Endothelial cell of umbilical vein (primary cell): ENCODE data around the gene CRELD1. TPM values are rescaled to one million over a fixed set of nuclear protein-coding genes. Genes with fewer than 3 reads are reported as not detected.

Experiments
- BruUV-seq: library from RNA; stranded (reverse); fragments of 400-500 nt; replicated peaks from 2 replicates; lab custom pipeline; 2021; lab: Mats Ljungman, UMichigan
- CTCF ChIA-PET: fragments of 300-600, 350-600 bp; sonication (Branson Sonifier 250); formaldehyde crosslinking; loops from one replicate; lab custom pipeline; 2021; ENCODE audit warnings: antibody characterized with exemption, inconsistent platforms; lab: Charles Lee
- POLR2A ChIA-PET: fragments of 300-600, 350-600 bp; sonication (Branson Sonifier 250); formaldehyde crosslinking; loops from one replicate; lab custom pipeline; 2021; ENCODE audit warnings: antibody characterized with exemption, inconsistent platforms; lab: Charles Lee
- DNase-seq: peaks from one replicate; pipeline ENCODE4 v3.0.0-alpha.2; 2011; ENCODE audit warnings: low read depth, low spot score
- FAIRE-seq: peaks from 2 replicates; lab custom pipeline; 2011; peaks lifted over from hg19 to GRCh38; lab: Jason Lieb, UNC
- H2AFZ ChIP-seq: 2 replicates; pipeline ENCODE4 v1.6.0; 2012; ENCODE audit warnings: low read depth, low read length, control low read depth, inconsistent platforms
- H3K27ac ChIP-seq: 2 replicates; pipeline ENCODE4 v1.5.1; 2011; ENCODE audit warnings: low read depth, mild to moderate bottlenecking, control low read depth, low read length, moderate library complexity; ENCODE audit not compliant: insufficient read depth
- H3K27me3 ChIP-seq, 2 experiments: 2 replicates each; pipeline versions ENCODE4 v1.6.0 to v1.6.1; 2011; ENCODE audit warnings: low read length in 2 of 2, mixed read lengths in 1 of 2; ENCODE audit not compliant: control insufficient read depth in 2 of 2, insufficient read depth in 2 of 2
- H3K36me3 ChIP-seq, 2 experiments: 2 replicates in 1 of 2; 3 replicates in 1 of 2; pipeline ENCODE4 v1.5.1; 2011; ENCODE audit warnings: low read length in 2 of 2, mild to moderate bottlenecking in 1 of 2, moderate library complexity in 1 of 2; ENCODE audit not compliant: control insufficient read depth in 2 of 2, insufficient read depth in 2 of 2; ENCODE audit errors: extremely low read depth in 1 of 2
- H3K4me1 ChIP-seq: 3 replicates; pipeline ENCODE4 v1.5.1; 2011; ENCODE audit warnings: mild to moderate bottlenecking, low read length; ENCODE audit not compliant: control insufficient read depth, insufficient read depth; ENCODE audit errors: extremely low read depth
- H3K4me2 ChIP-seq: 2 replicates; pipeline ENCODE4 v1.6.1; 2011; ENCODE audit warnings: low read length, control low read depth, mixed read lengths; ENCODE audit not compliant: insufficient read depth
- H3K4me3 ChIP-seq, 3 experiments: fragments of 200-600 bp in 1 of 3; sonication (generic), shearing (Covaris generic) in 1 of 3; replicated peaks in 1 of 3; 2 replicates each; pipeline ENCODE4 v1.5.1; 2011 to 2016; ENCODE audit warnings: control low read depth in 3 of 3, low read length in 3 of 3, mild to moderate bottlenecking in 2 of 3, inconsistent platforms in 1 of 3, low read depth in 1 of 3, moderate library complexity in 1 of 3; ENCODE audit not compliant: insufficient read depth in 1 of 3
- H3K79me2 ChIP-seq: 2 replicates; pipeline ENCODE4 v1.6.0; 2012; ENCODE audit warnings: low read length, inconsistent platforms; ENCODE audit not compliant: control insufficient read depth, insufficient read depth
- H3K9ac ChIP-seq: replicated peaks from 2 replicates; pipeline ENCODE3; 2011; ENCODE audit warnings: low read length, control low read depth; ENCODE audit not compliant: insufficient read depth; ENCODE audit errors: extremely low read depth
- H3K9me1 ChIP-seq: replicated peaks from 3 replicates; pipeline ENCODE4 v1.6.0; 2011; ENCODE audit warnings: mild to moderate bottlenecking, low read length; ENCODE audit not compliant: control insufficient read depth, insufficient read depth; ENCODE audit errors: extremely low read depth
- H3K9me3 ChIP-seq: replicated peaks from 2 replicates; pipeline ENCODE4 v1.5.1; 2012; ENCODE audit warnings: low read length, inconsistent platforms; ENCODE audit not compliant: control insufficient read depth, insufficient read depth
- H4K20me1 ChIP-seq: replicated peaks from 2 replicates; pipeline ENCODE3; 2011; ENCODE audit warnings: mild to moderate bottlenecking, low read length; ENCODE audit not compliant: control insufficient read depth, insufficient read depth; ENCODE audit errors: extremely low read depth
- CTCF ChIP-seq, 2 donors: IDR thresholded peaks; 1 replicate in 1 of 2; 2 replicates in 1 of 2; pipeline ENCODE4 v1.5.1; 2011; ENCODE audit warnings: low read length in 2 of 2, mild to moderate bottlenecking in 2 of 2, moderate library complexity in 2 of 2, control low read depth in 1 of 2, inconsistent platforms in 1 of 2, low read depth in 1 of 2; ENCODE audit not compliant: insufficient read depth in 1 of 2; ENCODE audit errors: extremely low read depth in 1 of 2
- EZH2 ChIP-seq: IDR thresholded peaks from 2 replicates; pipeline ENCODE4 v1.6.1; 2012; ENCODE audit warnings: borderline replicate concordance, low read depth, mild to moderate bottlenecking, moderate library complexity, low read length, inconsistent platforms; ENCODE audit not compliant: severe bottlenecking
- FOS ChIP-seq: IDR thresholded peaks from 2 replicates; pipeline ENCODE4 v1.6.1; 2011; ENCODE audit warnings: mild to moderate bottlenecking, low read length, moderate library complexity, borderline replicate concordance; ENCODE audit not compliant: insufficient read depth
- GATA2 ChIP-seq: IDR thresholded peaks from 2 replicates; pipeline ENCODE4 v1.7.0; 2011; ENCODE audit warnings: low read depth, mild to moderate bottlenecking, moderate library complexity, mixed read lengths, low read length; ENCODE audit not compliant: insufficient read length, insufficient read depth
- JUN ChIP-seq: IDR thresholded peaks from 2 replicates; pipeline ENCODE4 v1.6.1; 2011; ENCODE audit warnings: borderline replicate concordance, low read depth; ENCODE audit not compliant: insufficient read length, insufficient read depth
- MAX ChIP-seq: IDR thresholded peaks from 2 replicates; pipeline ENCODE4 v1.6.1; 2011; ENCODE audit not compliant: insufficient read depth, insufficient read length
- MYC ChIP-seq: IDR thresholded peaks from one replicate; pipeline ENCODE4 v1.6.1; 2011; ENCODE audit warnings: mild to moderate bottlenecking, low read depth, low read length
- POLR2A ChIP-seq: IDR thresholded peaks from 2 replicates; pipeline ENCODE4 v1.6.1; 2012; ENCODE audit warnings: low read depth, mild to moderate bottlenecking, control low read depth, low read length
- POLR2AphosphoS5 ChIP-seq: IDR thresholded peaks from 2 replicates; pipeline ENCODE4 v1.6.1; 2012; ENCODE audit warnings: low read depth, mild to moderate bottlenecking, control low read depth, low read length, moderate library complexity; ENCODE audit not compliant: insufficient read depth
- dilution Hi-C: fragments of 300-500 bp; cut with MboI; formaldehyde crosslinking; loops from one replicate; pipeline ENCODE4 v1.15.0; 2019; ENCODE audit warnings: low sequenced_read_pairs; ENCODE audit not compliant: extremely low pct_ligation_motif_present
- intact Hi-C: fragments of 100-400 bp; cut with micrococcal nuclease; formaldehyde crosslinking; loops from one replicate; pipeline ENCODE4 v1.10.0; 2022
- polyA plus RNA-seq, 4 experiments: library from polyadenylated mRNA; depleted of rRNA in 3 of 4; stranded (reverse) in 3 of 4; unstranded in 1 of 4; fragments of >200 nt; gene quantifications; 2 replicates each; pipeline versions ENCODE4 v1.2.1 to v1.2.3, GENCODE V29; 2011 to 2012; ENCODE audit warnings: missing spikeins in 1 of 4
- total RNA-seq: library from RNA; stranded (reverse); gene quantifications from 2 replicates; pipeline ENCODE4 v1.2.3, GENCODE V29; 2021

Gene CRELD1
- total and polyA plus RNA-seq, 2 donors (not counting 3 experiments of a cell fraction or from before 2014, with no cell fraction given), result 21.6 to 43.9 TPM

- Histone ChIP-seq H3K9me3 (no peaks in the 10 kb centered on the region), H2AFZ (no peak overlapping the region), H3K4me1 (peaks cover 18% of the 10 kb centered on the region), H3K4me2 (peak overlapping the region; percentile 62), H3K27me3 (no peaks in the 10 kb centered on the region), H3K9ac (peak overlapping the region; percentile 70), H3K9me1 (no peaks in the 10 kb centered on the region), H3K4me3 (no peak overlapping the region), H3K79me2 (peaks cover 12% of the 10 kb centered on the region), H3K27ac (peak overlapping the region; percentile 94), H4K20me1 (no peaks in the 10 kb centered on the region), H3K36me3 (peaks cover 9 to 11% of the 10 kb centered on the region in 2 experiments)
- dilution Hi-C loops (no loop called here), intact Hi-C loops (loop anchor here (2.0 kb wide), 1 partner anchor 252 kb away; no protein-coding TSS in a partner anchor)
- FAIRE-seq (peak; percentile 98), DNase-seq (peak; percentile 96)
- no peak for TF ChIP-seq MYC
- TF ChIP-seq POLR2A, result no peak
- no peak for TF ChIP-seq CTCF (IDR thresholded peaks at IDR 0.05; ENCODE audit: extremely low read depth in 1 of 2, insufficient read depth in 1 of 2, low read depth in 1 of 2, low read length in 2 of 2)
- TF ChIP-seq POLR2AphosphoS5, result peak; percentile 81
- peak; percentile 91 for TF ChIP-seq JUN
- no peak for TF ChIP-seq MAX
- TF ChIP-seq FOS, result peak; percentile 93
- TF ChIP-seq GATA2, result no peak
- TF ChIP-seq EZH2, result no peak
- ChIA-PET POLR2A (interaction anchor here (0.7 to 1.3 kb wide), 3 partner anchors 10 to 215 kb away, joined by 5 read pairs; partner anchors contain the start of gene EMC3), CTCF (interaction anchor here (0.9 to 2.0 kb wide), 7 partner anchors 10 to 46 kb away, joined by 3 to 17 read pairs (median 3); partner anchors contain the start of gene EMC3)
- BruUV-seq, result TSS peak; percentile 100
These were observed 43.4 kb downstream of the CRELD1 start for GRCh38 chr3:9976721-9977709.
